Measurements from ENCODE around the gene TCF7. TPM values are rescaled to one million over a fixed set of nuclear protein-coding genes. Genes with fewer than 3 reads are reported as not detected.

Gene TCF7
- polyA plus RNA-seq, 2 of the 4 experiments (the other 2 are of a cell fraction) = 2.8 to 10.1 TPM

- H3K4me2 ChIP-seq = peak overlapping the region; percentile 76
- H3K4me1 ChIP-seq = peaks cover 4% of the 10 kb centered on the region; the same call in 1 of the 3 replicates
- CTCF ChIA-PET = interaction anchor here (9.2 to 22.6 kb wide), 2 partner anchors 28 to 76 kb away, joined by 62 to 263 read pairs; no protein-coding TSS in a partner anchor
- TF ChIP-seq SMC3 (IDR thresholded peaks at IDR 0.05) = no peak
- no peak for TF ChIP-seq SREBF2 (IDR thresholded peaks at IDR 0.05)
- no peak for TF ChIP-seq CBX8 (IDR thresholded peaks at IDR 0.05)
- no peak for TF ChIP-seq BHLHE40 (IDR thresholded peaks at IDR 0.05; ENCODE audit: low read depth, low read length)
- no peak for TF ChIP-seq ZC3H11A (IDR thresholded peaks at IDR 0.05)
- TF ChIP-seq MAX (IDR thresholded peaks at IDR 0.05) = no peak
- TF ChIP-seq MYC (IDR thresholded peaks at IDR 0.05; ENCODE audit: borderline replicate concordance, low read length) = no peak
- TF ChIP-seq KDM1A (IDR thresholded peaks at IDR 0.05; ENCODE audit: low read depth) = no peak
- TF ChIP-seq HDAC2 (IDR thresholded peaks at IDR 0.05) = no peak
- TF ChIP-seq, protein P1, sequence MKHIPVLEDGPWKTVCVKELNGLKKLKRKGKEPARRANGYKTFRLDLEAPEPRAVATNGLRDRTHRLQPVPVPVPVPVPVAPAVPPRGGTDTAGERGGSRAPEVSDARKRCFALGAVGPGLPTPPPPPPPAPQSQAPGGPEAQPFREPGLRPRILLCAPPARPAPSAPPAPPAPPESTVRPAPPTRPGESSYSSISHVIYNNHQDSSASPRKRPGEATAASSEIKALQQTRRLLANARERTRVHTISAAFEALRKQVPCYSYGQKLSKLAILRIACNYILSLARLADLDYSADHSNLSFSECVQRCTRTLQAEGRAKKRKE (CRISPR knock-in tag; IDR thresholded peaks at IDR 0.05; ENCODE audit: low read depth) = no peak
- TF ChIP-seq, protein P2, sequence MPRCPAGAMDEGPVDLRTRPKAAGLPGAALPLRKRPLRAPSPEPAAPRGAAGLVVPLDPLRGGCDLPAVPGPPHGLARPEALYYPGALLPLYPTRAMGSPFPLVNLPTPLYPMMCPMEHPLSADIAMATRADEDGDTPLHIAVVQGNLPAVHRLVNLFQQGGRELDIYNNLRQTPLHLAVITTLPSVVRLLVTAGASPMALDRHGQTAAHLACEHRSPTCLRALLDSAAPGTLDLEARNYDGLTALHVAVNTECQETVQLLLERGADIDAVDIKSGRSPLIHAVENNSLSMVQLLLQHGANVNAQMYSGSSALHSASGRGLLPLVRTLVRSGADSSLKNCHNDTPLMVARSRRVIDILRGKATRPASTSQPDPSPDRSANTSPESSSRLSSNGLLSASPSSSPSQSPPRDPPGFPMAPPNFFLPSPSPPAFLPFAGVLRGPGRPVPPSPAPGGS (IDR thresholded peaks at IDR 0.05) = no peak
- no peak for TF ChIP-seq CEBPB (IDR thresholded peaks at IDR 0.05)
- TF ChIP-seq CTCF (IDR thresholded peaks at IDR 0.05) = no peak
- POLR2A ChIA-PET = no interaction called here
- WGBS (ENCODE audit: missing lambda C conversion rate) = 87% methylated on average over 9 of the region's 13 CpGs
- ATAC-seq (peak in 1 of 2 experiments; percentile 4; a peak in 2 of 6 replicates), FAIRE-seq (no peak), DNase-seq (ENCODE audit: low read depth in 1 of 2, low spot score in 1 of 2) (no peak)
- peak overlapping the region in 1 of 2 experiments; percentile 87; a peak in 4 of 6 replicates for H3K27ac ChIP-seq
- peak overlapping the region; percentile 82; the same call in 2 of the 3 replicates for H3K4me3 ChIP-seq
- H3K9me3 ChIP-seq = no peaks in the 10 kb centered on the region
These were observed 1.3 kb downstream of the TCF7 start for GRCh38 chr5:134115806-134116175.

- CTCF ChIA-PET = interaction anchor here (9.2 to 22.6 kb wide), 2 partner anchors 27 to 76 kb away, joined by 62 to 263 read pairs; no protein-coding TSS in a partner anchor
- peaks cover 4% of the 10 kb centered on the region; the same call in 1 of the 3 replicates for H3K4me1 ChIP-seq
- ATAC-seq = no peak
- FAIRE-seq = no peak
- WGBS (ENCODE audit: missing lambda C conversion rate) = 95% methylated on average over 10 of the region's 10 CpGs
- H3K4me2 ChIP-seq = peak overlapping the region; percentile 76; the same call in 1 of the 3 replicates
- H3K4me3 ChIP-seq = no peak overlapping the region
- DNase-seq (ENCODE audit: low read depth in 1 of 2, low spot score in 1 of 2) = no peak
- H3K27ac ChIP-seq = no peak overlapping the region
- no peak for TF ChIP-seq HDAC2 (IDR thresholded peaks at IDR 0.05)
- TF ChIP-seq, protein P3, sequence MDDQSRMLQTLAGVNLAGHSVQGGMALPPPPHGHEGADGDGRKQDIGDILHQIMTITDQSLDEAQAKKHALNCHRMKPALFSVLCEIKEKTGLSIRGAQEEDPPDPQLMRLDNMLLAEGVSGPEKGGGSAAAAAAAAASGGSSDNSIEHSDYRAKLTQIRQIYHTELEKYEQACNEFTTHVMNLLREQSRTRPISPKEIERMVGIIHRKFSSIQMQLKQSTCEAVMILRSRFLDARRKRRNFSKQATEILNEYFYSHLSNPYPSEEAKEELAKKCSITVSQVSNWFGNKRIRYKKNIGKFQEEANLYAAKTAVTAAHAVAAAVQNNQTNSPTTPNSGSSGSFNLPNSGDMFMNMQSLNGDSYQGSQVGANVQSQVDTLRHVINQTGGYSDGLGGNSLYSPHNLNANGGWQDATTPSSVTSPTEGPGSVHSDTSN (IDR thresholded peaks at IDR 0.05) = no peak
- no peak for TF ChIP-seq HOXB13 (CRISPR knock-in tag; IDR thresholded peaks at IDR 0.05; ENCODE audit: low read depth)
- no peak for TF ChIP-seq JUN (IDR thresholded peaks at IDR 0.05)
- TF ChIP-seq CBX2 (IDR thresholded peaks at IDR 0.05; ENCODE audit: borderline replicate concordance, low read depth) = no peak
- no peak for TF ChIP-seq MYC (IDR thresholded peaks at IDR 0.05; ENCODE audit: borderline replicate concordance, low read length)
- no peak for TF ChIP-seq E2F6 (IDR thresholded peaks at IDR 0.05; ENCODE audit: borderline replicate concordance, low read depth)
- no peak for TF ChIP-seq ZC3H11A (IDR thresholded peaks at IDR 0.05)
- no peak for TF ChIP-seq NPAS2 (CRISPR knock-in tag; IDR thresholded peaks at IDR 0.05; ENCODE audit: borderline replicate concordance)
- H3K9me3 ChIP-seq = no peaks in the 10 kb centered on the region
- POLR2A ChIA-PET = no interaction called here
These were observed 1.8 kb downstream of the TCF7 start for GRCh38 chr5:134116286-134116685.
